ENCODE results near the gene PELI1.

PELI1 gene

DNA sequence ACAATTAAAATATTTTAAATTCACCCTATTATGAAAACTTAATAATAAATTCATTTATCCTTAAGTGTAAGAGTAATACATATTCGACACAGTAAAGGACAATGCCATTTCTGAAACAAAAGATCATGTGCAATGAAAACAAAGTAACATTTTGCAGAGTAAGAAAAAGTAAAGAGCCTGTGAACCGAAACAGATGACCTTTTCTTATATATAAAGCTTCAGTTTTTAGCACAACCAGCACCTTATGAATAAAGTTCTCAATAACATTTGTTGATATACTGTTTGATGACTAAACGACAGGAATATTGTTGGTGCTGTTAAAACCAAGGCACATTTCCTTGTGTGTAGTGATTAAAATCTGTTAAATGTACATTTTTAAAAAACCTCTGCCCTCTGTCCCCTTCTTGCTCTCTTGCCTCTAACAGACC, 1.5 kb downstream of the PELI1 start:
- H3K9me2 ChIP-seq (replicated peaks; ENCODE audit: low read depth, low read length), result no peaks in the 10 kb centered on the region
- no peaks in the 10 kb centered on the region for H3F3A ChIP-seq (ENCODE audit: low read depth)
- peaks cover 18% of the 10 kb centered on the region for H4K20me1 ChIP-seq (ENCODE audit: insufficient read depth, low read length, poor library complexity, severe bottlenecking)
- H3K9me3 ChIP-seq (ENCODE audit: insufficient read depth, low read depth, low read length), result no peaks in the 10 kb centered on the region
- H3K27me3 ChIP-seq (ENCODE audit: insufficient read depth, low read length, poor library complexity, severe bottlenecking), result no peaks in the 10 kb centered on the region
- TF ChIP-seq EZH2phosphoT487 (IDR thresholded peaks at IDR 0.05; ENCODE audit: borderline replicate concordance), result no peak
- TF ChIP-seq, protein P1, sequence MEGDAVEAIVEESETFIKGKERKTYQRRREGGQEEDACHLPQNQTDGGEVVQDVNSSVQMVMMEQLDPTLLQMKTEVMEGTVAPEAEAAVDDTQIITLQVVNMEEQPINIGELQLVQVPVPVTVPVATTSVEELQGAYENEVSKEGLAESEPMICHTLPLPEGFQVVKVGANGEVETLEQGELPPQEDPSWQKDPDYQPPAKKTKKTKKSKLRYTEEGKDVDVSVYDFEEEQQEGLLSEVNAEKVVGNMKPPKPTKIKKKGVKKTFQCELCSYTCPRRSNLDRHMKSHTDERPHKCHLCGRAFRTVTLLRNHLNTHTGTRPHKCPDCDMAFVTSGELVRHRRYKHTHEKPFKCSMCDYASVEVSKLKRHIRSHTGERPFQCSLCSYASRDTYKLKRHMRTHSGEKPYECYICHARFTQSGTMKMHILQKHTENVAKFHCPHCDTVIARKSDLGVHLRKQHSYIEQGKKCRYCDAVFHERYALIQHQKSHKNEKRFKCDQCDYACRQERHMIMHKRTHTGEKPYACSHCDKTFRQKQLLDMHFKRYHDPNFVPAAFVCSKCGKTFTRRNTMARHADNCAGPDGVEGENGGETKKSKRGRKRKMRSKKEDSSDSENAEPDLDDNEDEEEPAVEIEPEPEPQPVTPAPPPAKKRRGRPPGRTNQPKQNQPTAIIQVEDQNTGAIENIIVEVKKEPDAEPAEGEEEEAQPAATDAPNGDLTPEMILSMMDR (conservative IDR thresholded peaks at IDR 0.05; ENCODE audit: low read length), result no peak
- H3K4me3 ChIP-seq (ENCODE audit: low read length, poor library complexity, severe bottlenecking), result peak overlapping the region; percentile 86
- H2AFZ ChIP-seq (ENCODE audit: low read length), result peak overlapping the region; percentile 83
- H3K36me3 ChIP-seq (ENCODE audit: insufficient read depth, low read length), result no peaks in the 10 kb centered on the region
- peak overlapping the region; percentile 68 for H3K9ac ChIP-seq (ENCODE audit: low read depth, low read length, poor library complexity, severe bottlenecking)
- peaks cover 42% of the 10 kb centered on the region for H3K4me1 ChIP-seq (ENCODE audit: insufficient read depth, low read length, poor library complexity, severe bottlenecking)
- peaks cover 41% of the 10 kb centered on the region for H3K79me2 ChIP-seq (ENCODE audit: insufficient read depth, low read length)
- H3K4me2 ChIP-seq (ENCODE audit: low read depth, low read length, poor library complexity, severe bottlenecking), result peak overlapping the region; percentile 70

DNA sequence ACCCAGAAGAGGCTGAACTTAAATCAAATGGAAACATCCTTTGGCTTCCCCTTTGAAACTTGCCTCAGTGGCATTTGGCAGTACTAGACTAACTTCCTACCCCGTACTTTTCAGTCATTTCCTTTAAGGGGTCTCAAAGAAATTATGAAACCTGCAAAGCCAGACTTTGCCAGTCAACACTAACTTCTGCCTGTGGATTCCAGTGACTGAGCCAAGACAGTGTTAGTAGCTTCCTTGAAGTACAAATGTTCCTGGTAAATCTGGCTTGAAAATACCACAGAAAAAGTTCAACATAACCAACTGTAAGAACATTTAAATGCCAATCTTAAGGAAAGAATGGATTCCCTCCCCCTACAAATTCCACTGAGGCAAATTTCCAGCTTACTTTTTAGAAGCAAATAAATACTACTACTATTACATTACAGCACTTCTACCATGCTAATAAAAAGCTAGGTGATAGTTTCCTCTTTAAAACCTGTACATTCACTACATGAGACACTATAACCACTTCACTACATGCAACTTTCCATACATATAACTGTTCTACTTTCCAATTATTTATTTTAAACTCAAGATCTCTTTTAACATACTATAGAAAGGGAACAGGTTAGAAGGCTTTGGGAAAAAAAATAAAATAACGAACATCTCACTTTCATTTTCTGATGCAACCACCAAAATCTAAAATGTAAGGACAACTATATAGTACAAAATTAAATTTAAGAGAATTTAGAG, 2.4 kb downstream of the PELI1 start:
- H3K4me3 ChIP-seq (ENCODE audit: low read length, poor library complexity, severe bottlenecking), result peak overlapping the region; percentile 86
- peak overlapping the region; percentile 70 for H3K4me2 ChIP-seq (ENCODE audit: low read depth, low read length, poor library complexity, severe bottlenecking)
- H3K36me3 ChIP-seq (ENCODE audit: insufficient read depth, low read length), result no peaks in the 10 kb centered on the region
- peak overlapping the region; percentile 68 for H3K9ac ChIP-seq (ENCODE audit: low read depth, low read length, poor library complexity, severe bottlenecking)
- H3K9me2 ChIP-seq (replicated peaks; ENCODE audit: low read depth, low read length), result no peaks in the 10 kb centered on the region
- H2AFZ ChIP-seq (ENCODE audit: low read length), result no peak overlapping the region
- H3K27me3 ChIP-seq (ENCODE audit: insufficient read depth, low read length, poor library complexity, severe bottlenecking), result no peaks in the 10 kb centered on the region
- H3K4me1 ChIP-seq (ENCODE audit: insufficient read depth, low read length, poor library complexity, severe bottlenecking), result peaks cover 42% of the 10 kb centered on the region
- no peaks in the 10 kb centered on the region for H3F3A ChIP-seq (ENCODE audit: low read depth)
- H4K20me1 ChIP-seq (ENCODE audit: insufficient read depth, low read length, poor library complexity, severe bottlenecking), result peaks cover 18% of the 10 kb centered on the region
- H3K79me2 ChIP-seq (ENCODE audit: insufficient read depth, low read length), result peaks cover 45% of the 10 kb centered on the region
- no peak for TF ChIP-seq EZH2phosphoT487 (IDR thresholded peaks at IDR 0.05; ENCODE audit: borderline replicate concordance)
- TF ChIP-seq, protein P1 (conservative IDR thresholded peaks at IDR 0.05; ENCODE audit: low read length), result no peak
- H3K9me3 ChIP-seq (ENCODE audit: insufficient read depth, low read depth, low read length), result no peaks in the 10 kb centered on the region

DNA sequence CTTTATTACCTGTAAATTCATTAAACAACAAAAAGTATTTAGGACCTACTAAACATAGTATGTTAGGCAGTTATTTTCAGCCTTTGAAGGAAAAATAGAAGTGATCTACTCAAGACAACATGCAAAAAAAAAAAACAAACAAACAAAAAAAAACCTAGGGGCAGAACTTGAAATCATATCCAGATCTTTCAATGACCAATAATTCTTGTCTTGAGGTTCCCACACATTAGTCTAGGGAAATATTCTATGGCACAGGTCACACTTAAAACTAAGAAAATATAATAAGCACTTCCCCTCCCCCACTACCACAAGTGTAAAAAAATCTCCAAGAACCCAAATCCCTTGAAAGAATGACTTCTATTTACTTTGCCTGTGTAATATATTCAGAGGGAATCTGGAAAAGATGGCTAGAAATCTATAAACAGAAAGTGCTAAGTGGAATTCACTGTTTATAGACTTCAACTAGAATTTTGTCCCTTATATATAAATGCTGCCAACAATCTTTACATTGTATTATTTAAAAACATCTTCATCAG, 3.5 kb downstream of the PELI1 start:
- Histone ChIP-seq H3K36me3 (ENCODE audit: insufficient read depth, low read length) (no peaks in the 10 kb centered on the region), H3K9me2 (replicated peaks; ENCODE audit: low read depth, low read length) (no peaks in the 10 kb centered on the region), H3F3A (ENCODE audit: low read depth) (no peaks in the 10 kb centered on the region), H2AFZ (ENCODE audit: low read length) (no peak overlapping the region), H3K9ac (ENCODE audit: low read depth, low read length, poor library complexity, severe bottlenecking) (no peak overlapping the region), H3K4me3 (ENCODE audit: low read length, poor library complexity, severe bottlenecking) (peak overlapping the region; percentile 86), H3K27me3 (ENCODE audit: insufficient read depth, low read length, poor library complexity, severe bottlenecking) (no peaks in the 10 kb centered on the region), H4K20me1 (ENCODE audit: insufficient read depth, low read length, poor library complexity, severe bottlenecking) (peaks cover 18% of the 10 kb centered on the region), H3K4me2 (ENCODE audit: low read depth, low read length, poor library complexity, severe bottlenecking) (peak overlapping the region; percentile 70), H3K79me2 (ENCODE audit: insufficient read depth, low read length) (peaks cover 52% of the 10 kb centered on the region), H3K4me1 (ENCODE audit: insufficient read depth, low read length, poor library complexity, severe bottlenecking) (peaks cover 45% of the 10 kb centered on the region), H3K9me3 (ENCODE audit: insufficient read depth, low read depth, low read length) (no peaks in the 10 kb centered on the region)
- no peak for TF ChIP-seq EZH2phosphoT487 (IDR thresholded peaks at IDR 0.05; ENCODE audit: borderline replicate concordance)
